ENCODE results near the gene HLF. TPM values are rescaled to one million over a fixed set of nuclear protein-coding genes. Genes with fewer than 3 reads are reported as not detected.
A peak's percentile ranks its signal among the peaks of the same experiment; 100 is the strongest.

HLF gene
- total and polyA plus RNA-seq, 2 of the 4 experiments (the other 2 are of a cell fraction) = 0.18 TPM; not detected in 1

GRCh38 chr17:55286681-55287589 is 22.2 kb downstream of the HLF start:
- Histone ChIP-seq H3K4ac (ENCODE audit: low read depth, low read length) (no peak overlapping the region), H3K36me3 (ENCODE audit: control insufficient read depth, insufficient read depth, low read length) (no peaks in the 10 kb centered on the region), H4K91ac (ENCODE audit: insufficient read depth, low read depth, low read length) (no peak overlapping the region), H3K79me1 (ENCODE audit: low read depth in 1 of 2, low read length in 2 of 2) (no peaks in the 10 kb centered on the region), H3K27me3 (ENCODE audit: control insufficient read depth, insufficient read depth, low read length) (no peaks in the 10 kb centered on the region; the same call in 1 of the 2 replicates), H2BK20ac (ENCODE audit: low read depth, low read length) (no peak overlapping the region), H3K9me3 (ENCODE audit: control insufficient read depth, insufficient read depth, low read length) (no peaks in the 10 kb centered on the region), H2BK15ac (ENCODE audit: low read depth, low read length) (no peak overlapping the region), H2BK120ac (ENCODE audit: low read depth, low read length) (no peak overlapping the region), H3K4me2 (ENCODE audit: low read depth, low read length) (no peak overlapping the region), H4K8ac (ENCODE audit: low read depth in 2 of 2, low read length in 2 of 2) (no peak overlapping the region), H2AK5ac (ENCODE audit: low read depth, low read length) (no peak overlapping the region), H3K4me3 (ENCODE audit: insufficient read depth, low read depth, low read length) (no peak overlapping the region), H2AK9ac (replicated peaks; ENCODE audit: low read depth, low read length, poor library complexity) (no peak overlapping the region), H3K9ac (ENCODE audit: low read depth, low read length) (no peak overlapping the region), H4K20me1 (ENCODE audit: insufficient read depth, low read length) (no peaks in the 10 kb centered on the region), H3K56ac (ENCODE audit: extremely low read depth, insufficient read depth, low read length) (no peak overlapping the region), H3K27ac (ENCODE audit: insufficient read depth, low read length) (no peak overlapping the region), H2BK5ac (ENCODE audit: low read depth, low read length, poor library complexity, severe bottlenecking) (no peak overlapping the region), H3K14ac (replicated peaks; ENCODE audit: low read depth, low read length) (no peak overlapping the region), H3K4me1 (ENCODE audit: control insufficient read depth, insufficient read depth, low read length) (peaks cover 5% of the 10 kb centered on the region; the same call in 1 of the 2 replicates), H3K9me1 (ENCODE audit: insufficient read depth, low read length) (no peaks in the 10 kb centered on the region), H3K23ac (ENCODE audit: low read depth, low read length) (no peak overlapping the region), H2AFZ (replicated peaks; ENCODE audit: low read length, poor library complexity) (no peak overlapping the region), H4K5ac (ENCODE audit: low read depth, low read length) (no peak overlapping the region), H3K18ac (ENCODE audit: low read depth, low read length) (peak overlapping the region; percentile 53; the same call in 1 of the 2 replicates)
- in situ Hi-C loops (cut with MboI; ENCODE audit: low sequenced_read_pairs) = no loop called here
- no TSS peak for BruUV-seq (replicated peaks)
- DNase-seq (peak; percentile 42), ATAC-seq (ENCODE audit: low read depth) (peak; percentile 33; the same call in 1 of the 2 replicates)
- intact Hi-C loops (cut with micrococcal nuclease) = no loop called here
- ChIA-PET POLR2A (ENCODE audit: unreplicated experiment) (no interaction called here), CTCF (no interaction called here)
- dilution Hi-C loops (cut with HindIII; ENCODE audit: low sequenced_read_pairs, unreplicated experiment) = no loop called here
- WGBS, 2 experiments (ENCODE audit: extremely low coverage in 2 of 2, insufficient read length in 1 of 2) = no CpG with 5 or more reads among the region's 3 CpGs
- peak; percentile 24; the same call in 1 of the 2 replicates for TF ChIP-seq CEBPB (IDR thresholded peaks at IDR 0.05; ENCODE audit: low read depth, low read length)
- TF ChIP-seq ELK1 (IDR thresholded peaks at IDR 0.05; ENCODE audit: borderline replicate concordance, low read depth, low read length) = no peak

All from IMR-90 (cell line).